Lower leg skin (tissue), 3 donors: Measurements from ENCODE around the gene THUMPD2.

Experiments used
- POLR2A ChIP-seq, 2 donors: fragments of 450-650 bp; IDR thresholded peaks; one replicate each; pipeline ENCODE4 v1.6.1; 2016 to 2017; ENCODE audit warnings: antibody characterized with exemption in 2 of 2, mild to moderate bottlenecking in 1 of 2, moderate library complexity in 1 of 2
- TF ChIP-seq, protein P1 (sequence below), 3 donors: fragments of 450-650 bp; IDR thresholded peaks; one replicate each; pipeline ENCODE4 v1.5.1; 2016; ENCODE audit warnings: antibody characterized with exemption in 3 of 3, mild to moderate bottlenecking in 3 of 3, moderate library complexity in 2 of 3

DNA sequence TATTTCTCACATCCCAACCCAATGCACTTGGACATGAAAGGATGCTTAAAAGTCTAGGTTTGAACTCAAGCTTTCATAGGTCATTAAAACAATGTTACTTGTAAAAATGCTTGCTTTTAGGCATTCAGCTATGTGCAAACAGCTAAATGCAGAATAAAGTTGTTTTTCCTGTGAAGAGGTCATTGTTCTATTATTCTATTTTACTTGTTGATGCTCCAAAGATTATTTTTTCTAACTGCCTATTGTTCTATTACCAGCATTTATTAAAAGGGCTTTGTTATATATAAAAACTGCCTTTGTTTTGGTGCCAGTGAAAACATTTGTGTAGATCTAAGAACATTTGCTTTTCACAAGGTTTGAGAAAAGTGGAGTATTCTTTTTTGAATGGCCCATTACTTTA is 64.0 kb downstream of the THUMPD2 start:
- TF ChIP-seq, protein P1, sequence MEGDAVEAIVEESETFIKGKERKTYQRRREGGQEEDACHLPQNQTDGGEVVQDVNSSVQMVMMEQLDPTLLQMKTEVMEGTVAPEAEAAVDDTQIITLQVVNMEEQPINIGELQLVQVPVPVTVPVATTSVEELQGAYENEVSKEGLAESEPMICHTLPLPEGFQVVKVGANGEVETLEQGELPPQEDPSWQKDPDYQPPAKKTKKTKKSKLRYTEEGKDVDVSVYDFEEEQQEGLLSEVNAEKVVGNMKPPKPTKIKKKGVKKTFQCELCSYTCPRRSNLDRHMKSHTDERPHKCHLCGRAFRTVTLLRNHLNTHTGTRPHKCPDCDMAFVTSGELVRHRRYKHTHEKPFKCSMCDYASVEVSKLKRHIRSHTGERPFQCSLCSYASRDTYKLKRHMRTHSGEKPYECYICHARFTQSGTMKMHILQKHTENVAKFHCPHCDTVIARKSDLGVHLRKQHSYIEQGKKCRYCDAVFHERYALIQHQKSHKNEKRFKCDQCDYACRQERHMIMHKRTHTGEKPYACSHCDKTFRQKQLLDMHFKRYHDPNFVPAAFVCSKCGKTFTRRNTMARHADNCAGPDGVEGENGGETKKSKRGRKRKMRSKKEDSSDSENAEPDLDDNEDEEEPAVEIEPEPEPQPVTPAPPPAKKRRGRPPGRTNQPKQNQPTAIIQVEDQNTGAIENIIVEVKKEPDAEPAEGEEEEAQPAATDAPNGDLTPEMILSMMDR (IDR thresholded peaks at IDR 0.05) = no peak
- TF ChIP-seq POLR2A (IDR thresholded peaks at IDR 0.05) = no peak
